ENCODE data around the gene NPC1L1. TPM values are rescaled to one million over a fixed set of nuclear protein-coding genes. Genes with fewer than 3 reads are reported as not detected.

The NPC1L1 gene
- total RNA-seq, 1 experiment from 2014 or later, result 0.15 TPM

GRCh38 chr7:44534087-44534486 lies 7.0 kb downstream of the NPC1L1 start:
- POLR2A ChIA-PET, result interaction anchor here (1.0 kb wide), 1 partner anchor 40 kb away, joined by 3 read pairs; the partner anchor contains the start of gene DDX56

More at GRCh38 chr7:44534087-44534486, 7.0 kb downstream of the NPC1L1 start:
- DNase-seq (ENCODE audit: low spot score), result no peak
- Mint-ChIP-seq H3K36me3 (no peaks in the 10 kb centered on the region), H3K27me3 (ENCODE audit: low read depth) (no peaks in the 10 kb centered on the region; the same call in 1 of the 2 replicates), H3K27ac (no peak overlapping the region), H3K4me3 (no peak overlapping the region), H3K4me1 (no peaks in the 10 kb centered on the region), H3K9me3 (no peaks in the 10 kb centered on the region)
- no peak for ATAC-seq
- no peak for TF ChIP-seq ZNF232 (CRISPR knock-in tag; IDR thresholded peaks at IDR 0.05)
- TF ChIP-seq ZNF425 (CRISPR knock-in tag; conservative IDR thresholded peaks at IDR 0.05), result no peak
- TF ChIP-seq ARID4B (CRISPR knock-in tag; IDR thresholded peaks at IDR 0.05; ENCODE audit: borderline replicate concordance), result no peak
- TF ChIP-seq ATF1 (CRISPR knock-in tag; IDR thresholded peaks at IDR 0.05), result no peak
- no peak for TF ChIP-seq AR (CRISPR knock-in tag; IDR thresholded peaks at IDR 0.05)
- TF ChIP-seq TEAD1 (CRISPR knock-in tag; IDR thresholded peaks at IDR 0.05), result no peak
- no peak for TF ChIP-seq USF1 (CRISPR knock-in tag; IDR thresholded peaks at IDR 0.05)
- TF ChIP-seq HMGXB4 (CRISPR knock-in tag; IDR thresholded peaks at IDR 0.05), result no peak
- no peak for TF ChIP-seq NFE2L1 (CRISPR knock-in tag; IDR thresholded peaks at IDR 0.05)
- no peak for TF ChIP-seq MXD4 (CRISPR knock-in tag; IDR thresholded peaks at IDR 0.05; ENCODE audit: borderline replicate concordance)
- no peak for TF ChIP-seq MAX (CRISPR knock-in tag; IDR thresholded peaks at IDR 0.05)
- TF ChIP-seq NFATC4 (CRISPR knock-in tag; IDR thresholded peaks at IDR 0.05), result no peak
- TF ChIP-seq SMAD3 (CRISPR knock-in tag; IDR thresholded peaks at IDR 0.05; ENCODE audit: borderline replicate concordance), result no peak
- no peak for TF ChIP-seq ZNF532 (CRISPR knock-in tag; IDR thresholded peaks at IDR 0.05; ENCODE audit: borderline replicate concordance)
- TF ChIP-seq TCF7 (CRISPR knock-in tag; IDR thresholded peaks at IDR 0.05; ENCODE audit: low read depth), result no peak
- no peak for TF ChIP-seq E2F5 (CRISPR knock-in tag; IDR thresholded peaks at IDR 0.05)
- no peak for TF ChIP-seq PRRX2 (CRISPR knock-in tag; IDR thresholded peaks at IDR 0.05)
- TF ChIP-seq ZNF263 (CRISPR knock-in tag; IDR thresholded peaks at IDR 0.05; ENCODE audit: low read depth), result no peak
- CTCF ChIA-PET, result interaction anchor here (0.6 to 1.7 kb wide), 49 partner anchors 8 to 428 kb away, joined by 3 to 32 read pairs (median 4); partner anchors contain the start of genes DDX56, NUDCD3 and TMED4
